Activated CD4-positive, alpha-beta memory T cell treated with anti-CD3 and anti-CD28 coated beads, Interleukin-2, amount 10 ng/mL, durations not matched to agents 7 days and 5 days (primary cell): ENCODE results near the gene MID1. TPM values are rescaled to one million over a fixed set of nuclear protein-coding genes. Genes with fewer than 3 reads are reported as not detected.

Experiments
- CTCF ChIA-PET: fragments of 350-600 bp; sonication (Branson Sonifier 250); formaldehyde crosslinking; loops from one replicate; lab custom pipeline; 2021; ENCODE audit warnings: antibody characterized with exemption, inconsistent platforms; lab: Charles Lee
- POLR2A ChIA-PET: fragments of 350-600 bp; sonication (Branson Sonifier 250); formaldehyde crosslinking; loops from one replicate; lab custom pipeline; 2021; ENCODE audit warnings: antibody characterized with exemption; lab: Charles Lee
- DNase-seq: peaks from one replicate; pipeline ENCODE4 v3.0.0-alpha.2; 2020
- H3K27ac Mint-ChIP-seq: one replicate; pipeline ENCODE4 v1.8.0; 2021; ENCODE audit warnings: mild to moderate bottlenecking, mixed read lengths
- H3K27me3 Mint-ChIP-seq: one replicate; pipeline ENCODE4 v1.8.0; 2021; ENCODE audit warnings: mixed read lengths
- H3K36me3 Mint-ChIP-seq: one replicate; pipeline ENCODE4 v1.8.0; 2021; ENCODE audit warnings: low read depth, mixed read lengths
- H3K4me1 Mint-ChIP-seq: one replicate; pipeline ENCODE4 v1.8.0; 2021; ENCODE audit warnings: mixed read lengths
- H3K4me3 Mint-ChIP-seq: one replicate; pipeline ENCODE4 v1.8.0; 2021; ENCODE audit warnings: mild to moderate bottlenecking, mixed read lengths
- H3K9me3 Mint-ChIP-seq: one replicate; pipeline ENCODE4 v1.8.0; 2021; ENCODE audit warnings: mixed read lengths
- total RNA-seq, 2 experiments: library from RNA; stranded (reverse); gene quantifications; one replicate each; pipeline ENCODE4 v1.2.3, GENCODE V29; 2021

MID1 gene
- total RNA-seq, 2 experiments from 2014 or later = 0.08 TPM; not detected in 1

- H3K4me3 Mint-ChIP-seq = no peak overlapping the region
- CTCF ChIA-PET = no interaction called here
- no peak for DNase-seq
- no peaks in the 10 kb centered on the region for H3K27me3 Mint-ChIP-seq
- POLR2A ChIA-PET = no interaction called here
- no peaks in the 10 kb centered on the region for H3K36me3 Mint-ChIP-seq
- no peaks in the 10 kb centered on the region for H3K9me3 Mint-ChIP-seq
- H3K4me1 Mint-ChIP-seq = no peaks in the 10 kb centered on the region
- H3K27ac Mint-ChIP-seq = no peak overlapping the region
Measured at GRCh38 chrX:10508891-10509290, 111.5 kb downstream of the MID1 start.

- H3K36me3 Mint-ChIP-seq = no peaks in the 10 kb centered on the region
- ChIA-PET CTCF (no interaction called here), POLR2A (no interaction called here)
- no peak overlapping the region for H3K4me3 Mint-ChIP-seq
- DNase-seq = no peak
- no peaks in the 10 kb centered on the region for H3K27me3 Mint-ChIP-seq
- H3K4me1 Mint-ChIP-seq = no peaks in the 10 kb centered on the region
- no peak overlapping the region for H3K27ac Mint-ChIP-seq
- no peaks in the 10 kb centered on the region for H3K9me3 Mint-ChIP-seq
Measured at GRCh38 chrX:10507876-10508275, 112.5 kb downstream of the MID1 start.

DNA sequence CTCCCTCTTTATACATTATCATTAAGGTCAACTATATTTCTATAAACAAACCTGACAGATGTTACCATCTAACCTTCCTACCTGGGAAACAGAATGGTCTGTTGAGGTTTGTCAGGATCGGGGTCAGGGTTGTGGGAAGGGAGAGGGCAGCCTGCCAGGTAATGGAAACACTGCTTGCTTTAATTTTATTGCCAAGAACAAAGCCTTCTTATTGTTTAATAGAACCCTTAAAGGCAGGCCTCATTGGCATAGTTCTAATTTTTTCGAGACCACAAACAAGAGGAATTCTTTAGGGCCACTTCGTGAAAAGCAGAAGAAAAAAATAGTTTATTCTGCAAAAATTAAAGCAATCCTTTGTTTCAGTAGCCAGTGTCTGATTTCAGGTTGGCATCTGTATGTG lies 113.2 kb downstream of the MID1 start:
- POLR2A ChIA-PET = no interaction called here
- CTCF ChIA-PET = no interaction called here
- Mint-ChIP-seq H3K36me3 (no peaks in the 10 kb centered on the region), H3K9me3 (no peaks in the 10 kb centered on the region), H3K27me3 (no peaks in the 10 kb centered on the region), H3K4me3 (no peak overlapping the region), H3K4me1 (no peaks in the 10 kb centered on the region), H3K27ac (no peak overlapping the region)
- DNase-seq = no peak

DNA sequence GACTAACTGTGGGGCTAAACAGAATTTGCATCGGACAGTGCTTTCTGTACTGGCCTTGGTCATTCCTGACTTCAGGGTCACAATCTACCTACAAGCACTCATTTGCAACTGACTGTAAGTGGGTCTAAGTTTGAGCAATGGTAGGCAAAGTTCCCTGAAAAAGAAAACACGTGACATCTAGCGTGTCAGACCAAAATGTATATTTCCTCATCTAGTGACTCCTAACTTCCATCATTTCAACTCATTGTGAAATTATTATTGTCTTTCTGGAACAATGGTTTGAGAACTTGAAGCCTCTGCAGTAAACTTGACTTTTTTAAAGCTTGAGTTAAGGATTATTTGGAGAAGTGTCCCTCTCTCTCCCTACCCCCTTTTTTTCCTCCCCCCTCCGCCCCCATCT lies 113.6 kb downstream of the MID1 start:
- no peak for DNase-seq
- Mint-ChIP-seq H3K4me3 (no peak overlapping the region), H3K36me3 (no peaks in the 10 kb centered on the region), H3K4me1 (no peaks in the 10 kb centered on the region), H3K27ac (no peak overlapping the region), H3K27me3 (no peaks in the 10 kb centered on the region), H3K9me3 (no peaks in the 10 kb centered on the region)
- ChIA-PET POLR2A (no interaction called here), CTCF (no interaction called here)

DNA sequence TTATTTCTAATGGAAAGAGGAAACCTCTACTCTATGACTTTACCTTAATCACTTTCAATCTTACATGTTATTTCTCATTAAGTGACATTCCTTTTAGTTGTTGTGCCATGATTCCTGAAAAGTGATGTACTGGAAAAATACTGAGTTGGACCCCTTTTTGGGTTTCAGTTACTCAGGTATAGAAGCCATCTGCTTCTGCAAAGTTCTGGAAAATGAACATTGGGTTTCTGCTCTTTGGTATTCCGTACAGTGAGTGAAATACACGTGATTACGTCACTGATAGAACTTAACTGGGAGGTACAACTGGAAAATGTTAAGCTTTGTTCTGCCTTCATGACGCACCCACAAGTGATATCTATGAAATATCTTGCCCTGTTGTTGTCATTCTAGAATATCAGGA lies 114.7 kb downstream of the MID1 start:
- no peak for DNase-seq
- POLR2A ChIA-PET = no interaction called here
- H3K4me1 Mint-ChIP-seq = no peaks in the 10 kb centered on the region
- no peaks in the 10 kb centered on the region for H3K36me3 Mint-ChIP-seq
- CTCF ChIA-PET = no interaction called here
- H3K27me3 Mint-ChIP-seq = no peaks in the 10 kb centered on the region
- no peak overlapping the region for H3K4me3 Mint-ChIP-seq
- peaks cover 2% of the 10 kb centered on the region for H3K9me3 Mint-ChIP-seq
- H3K27ac Mint-ChIP-seq = no peak overlapping the region

DNA sequence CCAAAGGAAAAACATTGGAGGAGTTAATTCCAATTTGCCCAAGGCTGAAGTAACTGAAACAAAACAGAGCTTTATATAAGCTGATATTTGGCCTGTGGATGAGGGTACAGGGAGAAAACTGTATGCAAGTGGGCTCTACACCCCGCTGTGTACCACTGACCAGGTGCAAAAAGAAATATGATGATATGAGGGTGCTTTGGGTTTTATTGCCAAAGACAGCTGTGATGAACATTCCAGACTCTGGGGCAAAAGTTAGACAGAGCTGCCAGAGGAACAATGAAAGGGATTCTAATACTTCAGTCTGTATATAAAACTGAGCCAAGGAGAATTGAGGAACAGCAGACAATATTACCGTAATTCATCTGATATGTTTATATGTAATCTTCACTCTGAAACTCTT lies 117.4 kb downstream of the MID1 start:
- H3K27me3 Mint-ChIP-seq = no peaks in the 10 kb centered on the region
- CTCF ChIA-PET = no interaction called here
- no peaks in the 10 kb centered on the region for H3K36me3 Mint-ChIP-seq
- no peak overlapping the region for H3K27ac Mint-ChIP-seq
- POLR2A ChIA-PET = no interaction called here
- no peaks in the 10 kb centered on the region for H3K4me1 Mint-ChIP-seq
- H3K9me3 Mint-ChIP-seq = peaks cover 2% of the 10 kb centered on the region
- no peak for DNase-seq
- H3K4me3 Mint-ChIP-seq = no peak overlapping the region

GRCh38 chrX:10501611-10502010 lies 118.8 kb downstream of the MID1 start:
- Mint-ChIP-seq H3K9me3 (peaks cover 2% of the 10 kb centered on the region), H3K27ac (no peak overlapping the region), H3K36me3 (no peaks in the 10 kb centered on the region), H3K4me3 (no peak overlapping the region), H3K4me1 (no peaks in the 10 kb centered on the region), H3K27me3 (no peaks in the 10 kb centered on the region)
- ChIA-PET CTCF (no interaction called here), POLR2A (no interaction called here)
- DNase-seq = no peak

GRCh38 chrX:10496345-10496965 lies 123.9 kb downstream of the MID1 start:
- peaks cover 4% of the 10 kb centered on the region for H3K9me3 Mint-ChIP-seq
- ChIA-PET POLR2A (no interaction called here), CTCF (no interaction called here)
- H3K4me1 Mint-ChIP-seq = no peaks in the 10 kb centered on the region
- no peak overlapping the region for H3K4me3 Mint-ChIP-seq
- no peak for DNase-seq
- no peaks in the 10 kb centered on the region for H3K27me3 Mint-ChIP-seq
- no peak overlapping the region for H3K27ac Mint-ChIP-seq
- no peaks in the 10 kb centered on the region for H3K36me3 Mint-ChIP-seq

DNA sequence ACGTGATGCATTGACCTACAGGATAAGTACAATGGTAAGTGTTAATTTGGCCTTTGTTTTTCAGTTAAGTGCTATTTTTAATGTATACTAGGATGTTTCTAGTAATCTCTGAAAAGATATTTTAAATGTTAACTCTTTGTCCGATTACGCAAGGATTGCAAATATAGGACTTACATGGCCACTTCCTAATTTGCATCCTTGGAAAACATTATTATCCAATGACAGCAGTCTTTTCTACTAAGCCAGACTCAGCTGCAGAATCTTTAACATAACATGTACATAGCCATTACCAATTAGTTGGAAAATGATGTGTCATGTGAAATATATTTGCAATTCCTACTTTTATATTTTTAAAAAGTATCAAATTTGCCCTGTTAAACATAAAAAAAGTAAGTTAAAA lies 124.7 kb downstream of the MID1 start:
- H3K36me3 Mint-ChIP-seq = no peaks in the 10 kb centered on the region
- no peak for DNase-seq
- POLR2A ChIA-PET = no interaction called here
- CTCF ChIA-PET = no interaction called here
- H3K27ac Mint-ChIP-seq = no peak overlapping the region
- peaks cover 2% of the 10 kb centered on the region for H3K9me3 Mint-ChIP-seq
- H3K4me1 Mint-ChIP-seq = no peaks in the 10 kb centered on the region
- no peaks in the 10 kb centered on the region for H3K27me3 Mint-ChIP-seq
- no peak overlapping the region for H3K4me3 Mint-ChIP-seq

- no peak overlapping the region for H3K4me3 Mint-ChIP-seq
- H3K27ac Mint-ChIP-seq = no peak overlapping the region
- ChIA-PET POLR2A (no interaction called here), CTCF (no interaction called here)
- no peaks in the 10 kb centered on the region for H3K27me3 Mint-ChIP-seq
- H3K9me3 Mint-ChIP-seq = peaks cover 2% of the 10 kb centered on the region
- no peaks in the 10 kb centered on the region for H3K36me3 Mint-ChIP-seq
- H3K4me1 Mint-ChIP-seq = no peaks in the 10 kb centered on the region
- no peak for DNase-seq
Measured at GRCh38 chrX:10492250-10492649, 128.1 kb downstream of the MID1 start.

GRCh38 chrX:10486373-10486772 lies 134.0 kb downstream of the MID1 start:
- Mint-ChIP-seq H3K27me3 (no peaks in the 10 kb centered on the region), H3K36me3 (no peaks in the 10 kb centered on the region), H3K4me1 (no peaks in the 10 kb centered on the region), H3K27ac (no peak overlapping the region), H3K4me3 (no peak overlapping the region), H3K9me3 (no peaks in the 10 kb centered on the region)
- ChIA-PET CTCF (no interaction called here), POLR2A (no interaction called here)
- DNase-seq = no peak

- no peaks in the 10 kb centered on the region for H3K27me3 Mint-ChIP-seq
- H3K4me1 Mint-ChIP-seq = no peaks in the 10 kb centered on the region
- H3K4me3 Mint-ChIP-seq = no peak overlapping the region
- no peaks in the 10 kb centered on the region for H3K9me3 Mint-ChIP-seq
- H3K27ac Mint-ChIP-seq = no peak overlapping the region
- ChIA-PET POLR2A (no interaction called here), CTCF (no interaction called here)
- H3K36me3 Mint-ChIP-seq = no peaks in the 10 kb centered on the region
- DNase-seq = no peak
Measured at GRCh38 chrX:10485326-10485725, 135.1 kb downstream of the MID1 start.

DNA sequence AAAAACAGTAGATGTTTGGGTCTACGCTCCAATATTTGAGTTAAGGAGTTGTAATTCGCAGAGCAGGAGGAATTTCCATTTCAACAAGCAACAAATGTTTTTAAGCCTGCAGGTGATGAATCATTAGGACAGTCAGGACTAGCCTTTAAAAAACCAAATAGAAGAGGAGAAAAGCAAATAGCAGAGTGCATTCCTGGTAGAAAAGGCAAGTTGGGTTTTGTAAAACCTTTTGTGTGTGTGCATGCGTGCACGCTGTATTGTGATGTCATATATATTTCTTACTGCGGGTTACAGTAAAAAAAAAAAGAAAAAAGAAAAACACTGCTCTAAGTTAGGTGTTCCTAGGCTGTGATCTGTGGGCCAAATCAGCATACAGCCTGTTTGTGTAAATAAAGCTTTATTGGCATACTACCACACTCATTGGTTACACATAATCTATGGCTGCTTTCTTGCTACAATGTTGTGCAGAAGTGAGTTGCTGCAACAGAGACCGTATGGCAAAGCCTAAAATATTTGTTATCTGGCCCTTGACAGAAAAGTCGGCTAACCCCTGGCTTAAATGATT lies 135.6 kb downstream of the MID1 start:
- no peaks in the 10 kb centered on the region for H3K9me3 Mint-ChIP-seq
- no peaks in the 10 kb centered on the region for H3K27me3 Mint-ChIP-seq
- H3K27ac Mint-ChIP-seq = no peak overlapping the region
- ChIA-PET POLR2A (no interaction called here), CTCF (no interaction called here)
- H3K4me1 Mint-ChIP-seq = no peaks in the 10 kb centered on the region
- H3K4me3 Mint-ChIP-seq = no peak overlapping the region
- H3K36me3 Mint-ChIP-seq = no peaks in the 10 kb centered on the region
- no peak for DNase-seq

GRCh38 chrX:10483191-10483831 lies 137.1 kb downstream of the MID1 start:
- CTCF ChIA-PET = no interaction called here
- DNase-seq = no peak
- Mint-ChIP-seq H3K4me3 (no peak overlapping the region), H3K36me3 (no peaks in the 10 kb centered on the region), H3K27ac (no peak overlapping the region), H3K9me3 (no peaks in the 10 kb centered on the region), H3K27me3 (no peaks in the 10 kb centered on the region), H3K4me1 (no peaks in the 10 kb centered on the region)
- POLR2A ChIA-PET = no interaction called here
